Ectodermal cell (in vitro differentiated cells): ENCODE measurements around the gene USP32.

ENCODE experiments used
- H3K27ac ChIP-seq: 2 replicates; pipeline ENCODE4 v1.7.0; 2013; ENCODE audit warnings: mild to moderate bottlenecking, low read depth, low read length; ENCODE audit not compliant: insufficient read depth, poor library complexity, severe bottlenecking
- H3K27me3 ChIP-seq: 2 replicates; pipeline ENCODE4 v1.7.0; 2013; ENCODE audit warnings: mild to moderate bottlenecking, low read length; ENCODE audit not compliant: insufficient read depth, control insufficient read depth, poor library complexity, severe bottlenecking
- H3K36me3 ChIP-seq: one replicate; pipeline ENCODE4 v1.7.0; 2013; ENCODE audit warnings: low read length; ENCODE audit not compliant: control insufficient read depth, insufficient read depth
- H3K4me1 ChIP-seq: one replicate; pipeline ENCODE4 v1.7.0; 2013; ENCODE audit warnings: low read length; ENCODE audit not compliant: control insufficient read depth, insufficient read depth
- H3K4me3 ChIP-seq: 2 replicates; pipeline ENCODE4 v1.7.0; 2013; ENCODE audit warnings: low read depth, low read length, control low read depth; ENCODE audit not compliant: insufficient read depth
- H3K9me3 ChIP-seq: 2 replicates; pipeline ENCODE4 v1.7.0; 2013; ENCODE audit warnings: mild to moderate bottlenecking, low read length, moderate library complexity; ENCODE audit not compliant: control insufficient read depth
- WGBS, 2 experiments: methylation state at CpG; one replicate each; pipeline ENCODE4 v1.1.7; 2013; ENCODE audit warnings: missing lambda C conversion rate in 2 of 2; 5-methylcytosine and 5-hydroxymethylcytosine counted together

The USP32 gene

GRCh38 chr17:60153606-60154390 is 238.1 kb downstream of the USP32 start:
- H3K4me3 ChIP-seq, result no peak overlapping the region
- no peaks in the 10 kb centered on the region for H3K36me3 ChIP-seq
- WGBS, 2 experiments, result 71 to 82% methylated on average over 9 to 11 of the region's 12 CpGs
- H3K4me1 ChIP-seq, result peaks cover 34% of the 10 kb centered on the region
- H3K27me3 ChIP-seq, result peaks cover 36% of the 10 kb centered on the region
- no peaks in the 10 kb centered on the region for H3K9me3 ChIP-seq
- H3K27ac ChIP-seq, result no peak overlapping the region

- no peak overlapping the region for H3K27ac ChIP-seq
- 37 to 41% methylated on average over 5 of the region's 5 CpGs for WGBS, 2 experiments
These were observed 240.6 kb downstream of the USP32 start for GRCh38 chr17:60151355-60151754.

GRCh38 chr17:60149691-60150582 is 242.0 kb downstream of the USP32 start, which contains the start of gene CA4:
CA4 (plus strand) TSS chr17:60149973; CDS start chr17:60150035, 62 bp downstream.
- Histone ChIP-seq H3K27me3 (peaks cover 44% of the 10 kb centered on the region), H3K4me3 (peak within 1 kb of the TSS; percentile 39), H3K4me1 (peaks cover 36% of the 10 kb centered on the region), H3K36me3 (no peaks in the 10 kb centered on the region), H3K9me3 (no peaks in the 10 kb centered on the region), H3K27ac (no peak within 1 kb of the TSS)
- 4 to 5% methylated on average over 81 of the region's 81 CpGs for WGBS, 2 experiments

More at GRCh38 chr17:60151355-60151754, 240.6 kb downstream of the USP32 start:
- Histone ChIP-seq H3K27me3 (peaks cover 41% of the 10 kb centered on the region), H3K36me3 (no peaks in the 10 kb centered on the region), H3K9me3 (no peaks in the 10 kb centered on the region), H3K4me3 (no peak overlapping the region), H3K4me1 (peaks cover 36% of the 10 kb centered on the region)

GRCh38 chr17:60148373-60148772 is 243.6 kb downstream of the USP32 start:
- H3K4me1 ChIP-seq, result peaks cover 43% of the 10 kb centered on the region
- peaks cover 48% of the 10 kb centered on the region for H3K27me3 ChIP-seq
- no peaks in the 10 kb centered on the region for H3K9me3 ChIP-seq
- H3K4me3 ChIP-seq, result no peak overlapping the region
- whole genome bisulfite sequencing, 2 experiments, result 19 to 33% methylated on average over 2 of the region's 2 CpGs
- no peak overlapping the region for H3K27ac ChIP-seq
- H3K36me3 ChIP-seq, result no peaks in the 10 kb centered on the region

- Histone ChIP-seq H3K4me3 (no peak overlapping the region), H3K9me3 (no peaks in the 10 kb centered on the region), H3K4me1 (peaks cover 49% of the 10 kb centered on the region), H3K36me3 (no peaks in the 10 kb centered on the region), H3K27me3 (peaks cover 48% of the 10 kb centered on the region), H3K27ac (no peak overlapping the region)
- 92% methylated on average over 8 of the region's 8 CpGs for WGBS, 2 experiments
These were observed 244.2 kb downstream of the USP32 start for GRCh38 chr17:60147553-60148223.

GRCh38 chr17:60146206-60146605 is 245.7 kb downstream of the USP32 start:
- H3K4me3 ChIP-seq, result no peak overlapping the region
- 63 to 78% methylated on average over 1 to 2 of the region's 2 CpGs for WGBS, 2 experiments
- no peaks in the 10 kb centered on the region for H3K36me3 ChIP-seq
- peaks cover 59% of the 10 kb centered on the region for H3K4me1 ChIP-seq
- no peaks in the 10 kb centered on the region for H3K9me3 ChIP-seq
- H3K27me3 ChIP-seq, result peaks cover 45% of the 10 kb centered on the region
- H3K27ac ChIP-seq, result no peak overlapping the region

GRCh38 chr17:60145006-60145935 is 246.7 kb downstream of the USP32 start:
- peaks cover 45% of the 10 kb centered on the region for H3K27me3 ChIP-seq
- H3K4me3 ChIP-seq, result no peak overlapping the region
- WGBS, 2 experiments, result 17 to 22% methylated on average over 17 of the region's 17 CpGs
- peak overlapping the region; percentile 69 for H3K27ac ChIP-seq
- no peaks in the 10 kb centered on the region for H3K36me3 ChIP-seq
- H3K4me1 ChIP-seq, result peaks cover 54% of the 10 kb centered on the region
- no peaks in the 10 kb centered on the region for H3K9me3 ChIP-seq

GRCh38 chr17:60142872-60143499 is 248.9 kb downstream of the USP32 start:
- H3K4me1 ChIP-seq, result peaks cover 33% of the 10 kb centered on the region
- H3K27me3 ChIP-seq, result peaks cover 49% of the 10 kb centered on the region
- 12% methylated on average over 10 of the region's 10 CpGs for WGBS, 2 experiments
- H3K4me3 ChIP-seq, result no peak overlapping the region
- peak overlapping the region; percentile 71 for H3K27ac ChIP-seq
- H3K36me3 ChIP-seq, result no peaks in the 10 kb centered on the region
- H3K9me3 ChIP-seq, result no peaks in the 10 kb centered on the region
